Measurements from ENCODE around the gene ZNF516. TPM values are rescaled to one million over a fixed set of nuclear protein-coding genes. Genes with fewer than 3 reads are reported as not detected.

Gene ZNF516
- total RNA-seq, 1 experiment from 2014 or later: 44.2 TPM

DNA sequence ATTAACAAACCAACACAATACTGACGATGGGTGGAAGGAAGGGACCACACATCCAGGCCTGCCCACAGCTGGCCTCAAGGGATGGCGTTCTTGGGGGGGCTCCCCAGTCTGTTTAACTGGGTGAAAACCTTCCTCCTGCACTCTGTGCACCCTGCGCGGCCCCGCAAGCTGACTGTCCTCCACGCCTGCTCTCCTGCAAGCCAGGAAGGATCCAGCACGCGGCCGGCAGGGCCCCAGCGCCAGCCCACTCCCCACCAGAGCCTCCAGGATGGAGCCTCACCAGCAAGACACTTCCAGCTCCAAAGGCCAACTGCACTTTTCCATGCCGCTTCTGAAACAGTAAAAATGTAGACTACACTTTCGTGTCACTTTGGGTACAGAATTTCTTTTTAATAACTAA, 135.1 kb downstream of the ZNF516 start:
- intact Hi-C loops (cut with micrococcal nuclease; ENCODE audit: unreplicated experiment): no loop called here
- no peak for DNase-seq
- no peak overlapping the region for H3K27ac Mint-ChIP-seq (ENCODE audit: unreplicated experiment)
- no peaks in the 10 kb centered on the region for H3K27me3 Mint-ChIP-seq (ENCODE audit: unreplicated experiment)
- H3K9me3 Mint-ChIP-seq (ENCODE audit: low read depth, unreplicated experiment): no peaks in the 10 kb centered on the region
- no peak overlapping the region for H3K4me3 Mint-ChIP-seq (ENCODE audit: low read depth, unreplicated experiment)
- H3K4me1 Mint-ChIP-seq (ENCODE audit: low read depth, unreplicated experiment): no peaks in the 10 kb centered on the region
- peaks cover 14% of the 10 kb centered on the region for H3K36me3 Mint-ChIP-seq (ENCODE audit: insufficient read depth, unreplicated experiment)
- BruUV-seq (replicated peaks): no TSS peak
- CTCF ChIA-PET: no interaction called here
- TF ChIP-seq, protein P1, sequence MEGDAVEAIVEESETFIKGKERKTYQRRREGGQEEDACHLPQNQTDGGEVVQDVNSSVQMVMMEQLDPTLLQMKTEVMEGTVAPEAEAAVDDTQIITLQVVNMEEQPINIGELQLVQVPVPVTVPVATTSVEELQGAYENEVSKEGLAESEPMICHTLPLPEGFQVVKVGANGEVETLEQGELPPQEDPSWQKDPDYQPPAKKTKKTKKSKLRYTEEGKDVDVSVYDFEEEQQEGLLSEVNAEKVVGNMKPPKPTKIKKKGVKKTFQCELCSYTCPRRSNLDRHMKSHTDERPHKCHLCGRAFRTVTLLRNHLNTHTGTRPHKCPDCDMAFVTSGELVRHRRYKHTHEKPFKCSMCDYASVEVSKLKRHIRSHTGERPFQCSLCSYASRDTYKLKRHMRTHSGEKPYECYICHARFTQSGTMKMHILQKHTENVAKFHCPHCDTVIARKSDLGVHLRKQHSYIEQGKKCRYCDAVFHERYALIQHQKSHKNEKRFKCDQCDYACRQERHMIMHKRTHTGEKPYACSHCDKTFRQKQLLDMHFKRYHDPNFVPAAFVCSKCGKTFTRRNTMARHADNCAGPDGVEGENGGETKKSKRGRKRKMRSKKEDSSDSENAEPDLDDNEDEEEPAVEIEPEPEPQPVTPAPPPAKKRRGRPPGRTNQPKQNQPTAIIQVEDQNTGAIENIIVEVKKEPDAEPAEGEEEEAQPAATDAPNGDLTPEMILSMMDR (IDR thresholded peaks at IDR 0.05; ENCODE audit: unreplicated experiment): no peak

DNA sequence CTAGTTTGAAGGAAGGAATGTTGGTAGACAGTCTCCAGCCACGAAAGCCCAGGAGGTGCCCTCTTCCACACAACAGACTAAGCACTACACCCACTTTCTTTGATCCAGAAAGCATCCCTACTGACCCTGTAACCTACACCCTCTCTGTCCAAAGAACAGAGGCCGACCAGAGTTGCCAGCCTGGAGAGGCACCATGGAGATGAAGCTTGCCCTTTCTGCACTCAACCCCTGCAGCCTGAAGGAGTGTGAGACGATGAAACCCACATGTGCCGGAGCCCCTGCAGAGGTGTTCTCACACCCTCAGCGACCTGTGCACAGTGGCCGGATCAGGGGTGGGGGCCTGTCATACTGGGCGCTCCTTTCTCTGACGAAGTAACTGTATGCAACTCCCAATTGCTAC, 136.3 kb downstream of the ZNF516 start:
- Mint-ChIP-seq H3K9me3 (ENCODE audit: low read depth, unreplicated experiment) (peaks cover 2% of the 10 kb centered on the region), H3K4me3 (ENCODE audit: low read depth, unreplicated experiment) (no peak overlapping the region), H3K27me3 (ENCODE audit: unreplicated experiment) (no peaks in the 10 kb centered on the region), H3K36me3 (ENCODE audit: insufficient read depth, unreplicated experiment) (peaks cover 20% of the 10 kb centered on the region), H3K27ac (ENCODE audit: unreplicated experiment) (no peak overlapping the region), H3K4me1 (ENCODE audit: low read depth, unreplicated experiment) (no peaks in the 10 kb centered on the region)
- no TSS peak for BruUV-seq (replicated peaks)
- CTCF ChIA-PET: no interaction called here
- TF ChIP-seq, protein P1 (IDR thresholded peaks at IDR 0.05; ENCODE audit: unreplicated experiment): no peak
- intact Hi-C loops (cut with micrococcal nuclease; ENCODE audit: unreplicated experiment): no loop called here
- no peak for DNase-seq

DNA sequence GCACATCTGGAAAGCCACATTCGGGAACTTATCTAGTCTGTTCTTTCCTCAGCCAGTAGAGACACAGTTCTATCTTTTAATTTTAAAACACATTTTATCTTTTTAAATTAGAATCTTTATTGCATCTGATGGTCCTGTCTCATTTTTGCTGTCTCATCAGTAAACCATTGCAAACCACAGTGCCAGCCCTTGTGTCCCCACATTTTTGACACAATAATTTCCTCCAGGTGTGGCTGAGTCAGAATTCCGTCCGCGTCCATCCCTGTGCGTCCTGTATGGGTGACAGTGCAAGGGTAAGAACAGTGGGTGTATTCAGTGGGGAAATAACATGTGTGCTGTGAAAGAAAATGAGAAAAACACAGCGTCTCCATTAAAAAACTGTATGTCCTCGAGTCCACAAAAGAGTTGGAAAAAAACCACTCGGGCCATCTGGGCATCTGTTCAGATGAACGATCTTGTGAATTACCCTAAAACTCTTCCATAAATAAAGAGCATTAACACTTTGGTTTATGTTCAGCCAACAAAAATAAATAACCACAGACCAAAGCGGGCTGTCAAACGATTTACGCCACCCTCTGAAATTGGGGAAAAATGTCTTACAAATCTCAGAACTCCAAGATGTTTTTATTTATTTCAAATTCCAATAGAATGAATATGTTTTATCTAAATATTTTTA, 137.3 kb downstream of the ZNF516 start:
- intact Hi-C loops (cut with micrococcal nuclease; ENCODE audit: unreplicated experiment): no loop called here
- peaks cover 5% of the 10 kb centered on the region for H3K4me1 Mint-ChIP-seq (ENCODE audit: low read depth, unreplicated experiment)
- no peak overlapping the region for H3K4me3 Mint-ChIP-seq (ENCODE audit: low read depth, unreplicated experiment)
- BruUV-seq (replicated peaks): no TSS peak
- no peaks in the 10 kb centered on the region for H3K27me3 Mint-ChIP-seq (ENCODE audit: unreplicated experiment)
- no peak overlapping the region for H3K27ac Mint-ChIP-seq (ENCODE audit: unreplicated experiment)
- no peak for DNase-seq
- TF ChIP-seq, protein P1 (IDR thresholded peaks at IDR 0.05; ENCODE audit: unreplicated experiment): no peak
- CTCF ChIA-PET: no interaction called here
- peaks cover 2% of the 10 kb centered on the region for H3K9me3 Mint-ChIP-seq (ENCODE audit: low read depth, unreplicated experiment)
- peaks cover 19% of the 10 kb centered on the region for H3K36me3 Mint-ChIP-seq (ENCODE audit: insufficient read depth, unreplicated experiment)

DNA sequence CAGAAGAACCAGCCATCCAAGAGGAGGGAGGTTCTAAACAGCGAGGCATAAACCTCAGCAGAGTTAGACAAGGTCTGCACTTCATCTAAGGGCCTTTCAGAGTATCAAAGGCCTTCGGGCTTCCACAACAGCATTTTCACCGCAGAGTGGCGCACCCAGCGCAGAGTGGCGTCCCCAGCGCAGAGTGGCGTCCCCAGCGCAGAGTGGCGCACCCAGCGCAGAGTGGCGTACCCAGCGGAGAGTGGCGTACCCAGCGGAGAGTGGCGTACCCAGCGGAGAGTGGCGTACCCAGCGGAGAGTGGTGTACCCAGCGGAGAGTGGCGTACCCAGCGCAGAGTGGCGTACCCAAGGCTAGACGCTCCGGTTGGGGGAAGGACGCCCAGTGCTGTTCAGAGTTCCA, 137.9 kb downstream of the ZNF516 start:
- no peak overlapping the region for H3K27ac Mint-ChIP-seq (ENCODE audit: unreplicated experiment)
- CTCF ChIA-PET: no interaction called here
- TF ChIP-seq, protein P1 (IDR thresholded peaks at IDR 0.05; ENCODE audit: unreplicated experiment): no peak
- intact Hi-C loops (cut with micrococcal nuclease; ENCODE audit: unreplicated experiment): no loop called here
- no peaks in the 10 kb centered on the region for H3K27me3 Mint-ChIP-seq (ENCODE audit: unreplicated experiment)
- no peak for DNase-seq
- peaks cover 16% of the 10 kb centered on the region for H3K36me3 Mint-ChIP-seq (ENCODE audit: insufficient read depth, unreplicated experiment)
- peaks cover 2% of the 10 kb centered on the region for H3K9me3 Mint-ChIP-seq (ENCODE audit: low read depth, unreplicated experiment)
- H3K4me3 Mint-ChIP-seq (ENCODE audit: low read depth, unreplicated experiment): no peak overlapping the region
- BruUV-seq (replicated peaks): no TSS peak
- H3K4me1 Mint-ChIP-seq (ENCODE audit: low read depth, unreplicated experiment): peaks cover 10% of the 10 kb centered on the region

Data from Calu3 (cell line).